HG03095 (cell line): Measurements from ENCODE around the gene RNU4-1.
"Not testable (repeated sequence)": the region's sequence is repeated elsewhere in the genome, so short reads cannot be mapped to it uniquely, and the experiment has no call there.

ENCODE experiments used
- ATAC-seq: cut with Tn5 transposase; IDR thresholded peaks from one replicate; pipeline ENCODE4 v1.9.1; 2021; ENCODE audit warnings: moderate library complexity; ENCODE audit not compliant: unreplicated experiment

The RNU4-1 gene

GRCh38 chr12:120259418-120260202 is 33.4 kb downstream of the RNU4-1 start:
- no peak for ATAC-seq

GRCh38 chr12:120258323-120258896 is 34.6 kb downstream of the RNU4-1 start:
- no peak for ATAC-seq

- no peak for ATAC-seq
Observed at GRCh38 chr12:120257041-120257821, 35.8 kb downstream of the RNU4-1 start.

- ATAC-seq, result no peak
Observed at GRCh38 chr12:120254809-120255208, 38.2 kb downstream of the RNU4-1 start.

- ATAC-seq, result not testable (repeated sequence)
Observed at GRCh38 chr12:120253313-120253712, 39.7 kb downstream of the RNU4-1 start.

- ATAC-seq, result no peak
Observed at GRCh38 chr12:120252071-120252906, 40.7 kb downstream of the RNU4-1 start.

GRCh38 chr12:120251364-120252070 is 41.5 kb downstream of the RNU4-1 start:
- ATAC-seq, result not testable (repeated sequence)

GRCh38 chr12:120249875-120250795 is 42.9 kb downstream of the RNU4-1 start:
- no peak for ATAC-seq

GRCh38 chr12:120249266-120249874 is 43.7 kb downstream of the RNU4-1 start:
- ATAC-seq, result no peak

- no peak for ATAC-seq
Observed at GRCh38 chr12:120247621-120248030, 45.4 kb downstream of the RNU4-1 start.

GRCh38 chr12:120247183-120247582 is 45.9 kb downstream of the RNU4-1 start:
- no peak for ATAC-seq

GRCh38 chr12:120246705-120247104 is 46.3 kb downstream of the RNU4-1 start:
- ATAC-seq, result not testable (repeated sequence)
